ENCODE results near the gene DNASE2. TPM values are rescaled to one million over a fixed set of nuclear protein-coding genes. Genes with fewer than 3 reads are reported as not detected.

The DNASE2 gene
- total and polyA plus RNA-seq, 7 donors = 5.5 to 23.0 (median 9.7) TPM

GRCh38 chr19:12828494-12828893, 52.8 kb downstream of the DNASE2 start:
- DNase-seq (no peak), ATAC-seq (no peak)
- TF ChIP-seq CTCF (IDR thresholded peaks at IDR 0.05) = no peak
- no peaks in the 10 kb centered on the region for H3K4me1 ChIP-seq
- no peaks in the 10 kb centered on the region for H3K9me3 ChIP-seq
- peaks cover 0 to 92% (median 23%) of the 10 kb centered on the region in 3 donors for H3K27me3 ChIP-seq (ENCODE audit: insufficient read depth in 3 of 3, low read length in 2 of 3)
- H3K36me3 ChIP-seq (ENCODE audit: insufficient read depth in 1 of 2, low read depth in 1 of 2) = no peaks in the 10 kb centered on the region
- WGBS, 3 donors = 2 to 4% (median 4%) methylated on average over 23 of the region's 23 CpGs
- intact Hi-C loops (cut with DNase I) = no loop called here
- no peak overlapping the region for H3K4me3 ChIP-seq
- no peak overlapping the region for H3K27ac ChIP-seq

DNA sequence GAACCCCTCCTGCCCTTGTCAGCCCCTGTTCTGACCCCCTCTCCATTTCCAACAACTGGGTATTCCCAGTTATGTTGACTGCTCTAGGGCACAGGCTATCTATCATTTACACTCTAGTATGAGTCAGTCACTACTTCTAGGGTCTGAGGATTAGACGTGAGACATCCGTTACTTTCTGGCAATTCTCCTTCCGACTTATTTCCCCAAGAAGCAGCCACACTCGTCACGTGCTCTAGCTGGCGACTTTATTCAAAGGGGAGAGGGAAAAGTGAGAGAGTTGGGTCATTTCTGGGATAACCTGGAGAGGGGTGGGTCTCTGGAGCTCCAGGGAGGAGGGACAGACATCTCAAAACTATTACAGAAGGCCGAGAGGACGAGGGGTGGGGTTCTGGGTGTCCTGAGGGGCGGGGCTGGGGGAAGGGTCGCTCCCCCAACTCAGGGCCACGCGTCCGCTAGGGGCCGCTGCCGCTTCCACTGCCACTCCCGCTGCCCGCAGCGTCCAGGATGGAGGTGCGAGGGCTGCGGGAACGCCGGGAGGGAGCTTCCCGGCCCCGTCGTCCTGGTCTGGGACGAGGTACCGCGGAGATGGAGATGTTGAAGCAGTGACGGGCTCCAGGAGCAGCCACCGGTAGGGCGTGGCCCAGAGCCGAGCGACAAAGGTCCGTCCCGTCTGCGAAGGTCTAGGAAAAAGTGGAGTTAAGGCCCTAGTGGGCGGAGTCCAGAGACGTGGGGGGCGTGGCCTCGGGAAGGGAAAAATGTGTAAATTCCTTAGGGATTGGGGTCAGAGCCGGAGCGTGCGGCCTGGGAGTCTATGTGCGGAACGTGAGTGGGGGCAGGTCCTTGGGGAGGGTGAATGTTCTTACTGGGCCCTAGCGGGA, 55.8 kb downstream of the DNASE2 start:
- ATAC-seq = no peak
- peaks cover 0 to 62% (median 10%) of the 10 kb centered on the region in 3 donors for H3K27me3 ChIP-seq (ENCODE audit: insufficient read depth in 3 of 3, low read length in 2 of 3)
- intact Hi-C loops (cut with DNase I) = no loop called here
- H3K27ac ChIP-seq = no peak overlapping the region
- no peak for DNase-seq
- H3K4me1 ChIP-seq = no peaks in the 10 kb centered on the region
- H3K9me3 ChIP-seq = no peaks in the 10 kb centered on the region
- TF ChIP-seq CTCF (IDR thresholded peaks at IDR 0.05) = peak; percentile 18
- WGBS, 3 donors = 4 to 6% (median 5%) methylated on average over 46 of the region's 46 CpGs
- H3K4me3 ChIP-seq = no peak overlapping the region
- no peaks in the 10 kb centered on the region for H3K36me3 ChIP-seq (ENCODE audit: insufficient read depth in 1 of 2, low read depth in 1 of 2)

Other genes with a start within 250 kb of the DNASE2 start
- gene MAN2B1, start 214.7 kb downstream of the DNASE2 start, total RNA-seq = 10 to 100 TPM; 14.6 to 20.5 (median 16.2) TPM
- gene MAN2B1, start 214.7 kb downstream of the DNASE2 start, polyA plus RNA-seq = 10 to 100 TPM in 2 of 3 donors, 1 to 10 TPM in 1; 9.6 to 17.8 (median 14.1) TPM
- gene WDR83, start 214.6 kb downstream of the DNASE2 start, total RNA-seq = 1 to 10 TPM; 1.8 to 5.8 (median 3.7) TPM
- 1 to 10 TPM; 3.8 to 9.1 (median 5.8) TPM for gene WDR83, start 214.6 kb downstream of the DNASE2 start, polyA plus RNA-seq
- 10 to 100 TPM; 75.6 to 86.7 (median 82.9) TPM for gene DHPS, start 199.6 kb downstream of the DNASE2 start, total RNA-seq
- gene DHPS, start 199.6 kb downstream of the DNASE2 start, polyA plus RNA-seq = 10 to 100 TPM; 70.0 to 84.2 (median 83.8) TPM
- not detected for gene GNG14, start 193.5 kb downstream of the DNASE2 start, total RNA-seq
- gene GNG14, start 193.5 kb downstream of the DNASE2 start, polyA plus RNA-seq = not detected
- 1 to 10 TPM; 1.2 to 2.2 (median 1.6) TPM for gene FBXW9, start 184.8 kb downstream of the DNASE2 start, total RNA-seq
- 1 to 10 TPM; 4.1 to 9.2 (median 4.4) TPM for gene FBXW9, start 184.8 kb downstream of the DNASE2 start, polyA plus RNA-seq
- 10 to 100 TPM; 29.0 to 48.1 (median 37.3) TPM for gene TNPO2, start 157.5 kb downstream of the DNASE2 start, total RNA-seq
- gene TNPO2, start 157.5 kb downstream of the DNASE2 start, polyA plus RNA-seq = 10 to 100 TPM; 17.4 to 31.2 (median 28.6) TPM
- 100 to 1,000 TPM in 3 of 4 donors, 10 to 100 TPM in 1; 78.6 to 124 (median 108) TPM for gene TRIR, start 146.8 kb downstream of the DNASE2 start, total RNA-seq
- 100 to 1,000 TPM; 183 to 309 (median 187) TPM for gene TRIR, start 146.8 kb downstream of the DNASE2 start, polyA plus RNA-seq
- 10 to 100 TPM; 43.0 to 52.8 (median 51.0) TPM for gene GET3, start 144.0 kb downstream of the DNASE2 start, total RNA-seq
- 100 to 1,000 TPM in 1 of 3 donors, 10 to 100 TPM in 2; 75.6 to 135 (median 98.5) TPM for gene GET3, start 144.0 kb downstream of the DNASE2 start, polyA plus RNA-seq
- not detected for gene BEST2, start 129.7 kb downstream of the DNASE2 start, total RNA-seq
- under 1 TPM; 0.04 to 0.37 (median 0.08) TPM for gene BEST2, start 129.7 kb downstream of the DNASE2 start, polyA plus RNA-seq
- 10 to 100 TPM; 20.3 to 33.0 (median 23.8) TPM for gene HOOK2, start 105.9 kb downstream of the DNASE2 start, total RNA-seq
- 10 to 100 TPM; 11.3 to 21.7 (median 19.0) TPM for gene HOOK2, start 105.9 kb downstream of the DNASE2 start, polyA plus RNA-seq
- gene JUNB, start 90.0 kb downstream of the DNASE2 start, total RNA-seq = 100 to 1,000 TPM in 2 of 4 donors, 10 to 100 TPM in 2; 29.2 to 217 (median 73.6) TPM
- gene JUNB, start 90.0 kb downstream of the DNASE2 start, polyA plus RNA-seq = 100 to 1,000 TPM in 1 of 3 donors, 10 to 100 TPM in 2; 25.1 to 145 (median 31.9) TPM
- 100 to 1,000 TPM; 273 to 419 (median 370) TPM for gene PRDX2, start 79.6 kb downstream of the DNASE2 start, total RNA-seq
- 100 to 1,000 TPM; 329 to 535 (median 396) TPM for gene PRDX2, start 79.6 kb downstream of the DNASE2 start, polyA plus RNA-seq
- gene THSD8, start 79.4 kb downstream of the DNASE2 start, total RNA-seq = 1 to 10 TPM in 3 of 4 donors, under 1 TPM in 1; 0.92 to 3.2 (median 2.0) TPM
- gene THSD8, start 79.4 kb downstream of the DNASE2 start, polyA plus RNA-seq = 1 to 10 TPM; 1.9 to 2.5 (median 2.0) TPM
- 1 to 10 TPM; 2.4 to 5.0 (median 3.0) TPM for gene RNASEH2A, start 74.9 kb downstream of the DNASE2 start, total RNA-seq
- gene RNASEH2A, start 74.9 kb downstream of the DNASE2 start, polyA plus RNA-seq = 1 to 10 TPM; 3.6 to 9.0 (median 8.6) TPM
- gene RTBDN, start 46.9 kb downstream of the DNASE2 start, total RNA-seq = not detected
- gene RTBDN, start 46.9 kb downstream of the DNASE2 start, polyA plus RNA-seq = under 1 TPM in 1 of 3 donors, not detected in 2; 0.05 TPM
- not detected for gene MAST1, start 42.9 kb downstream of the DNASE2 start, total RNA-seq
- under 1 TPM; 0.09 to 0.13 (median 0.10) TPM for gene MAST1, start 42.9 kb downstream of the DNASE2 start, polyA plus RNA-seq
- gene KLF1, start 5.8 kb upstream of the DNASE2 start, total RNA-seq = under 1 TPM in 2 of 4 donors, not detected in 2; 0.34 to 0.37 TPM
- gene KLF1, start 5.8 kb upstream of the DNASE2 start, polyA plus RNA-seq = under 1 TPM in 1 of 3 donors, not detected in 2; 0.18 TPM
- 10 to 100 TPM; 18.9 to 45.2 (median 31.2) TPM for gene GCDH, start 9.7 kb upstream of the DNASE2 start, total RNA-seq
- gene GCDH, start 9.7 kb upstream of the DNASE2 start, polyA plus RNA-seq = 10 to 100 TPM; 21.1 to 28.8 (median 21.9) TPM
- gene SYCE2, start 37.8 kb upstream of the DNASE2 start, total RNA-seq = not detected
- gene SYCE2, start 37.8 kb upstream of the DNASE2 start, polyA plus RNA-seq = under 1 TPM in 1 of 3 donors, not detected in 2; 0.05 TPM
- gene FARSA, start 52.3 kb upstream of the DNASE2 start, total RNA-seq = 10 to 100 TPM; 45.9 to 65.1 (median 59.1) TPM
- 100 to 1,000 TPM in 1 of 3 donors, 10 to 100 TPM in 2; 61.6 to 161 (median 93.3) TPM for gene FARSA, start 52.3 kb upstream of the DNASE2 start, polyA plus RNA-seq
- gene CALR, start 57.2 kb upstream of the DNASE2 start, total RNA-seq = 100 to 1,000 TPM; 124 to 219 (median 175) TPM
- gene CALR, start 57.2 kb upstream of the DNASE2 start, polyA plus RNA-seq = 100 to 1,000 TPM; 134 to 273 (median 146) TPM
- gene RAD23A, start 64.4 kb upstream of the DNASE2 start, total RNA-seq = 100 to 1,000 TPM; 424 to 704 (median 500) TPM
- gene RAD23A, start 64.4 kb upstream of the DNASE2 start, polyA plus RNA-seq = 100 to 1,000 TPM; 403 to 801 (median 728) TPM
- gene GADD45GIP1, start 75.8 kb upstream of the DNASE2 start, total RNA-seq = 10 to 100 TPM; 22.4 to 35.6 (median 29.3) TPM
- gene GADD45GIP1, start 75.8 kb upstream of the DNASE2 start, polyA plus RNA-seq = 100 to 1,000 TPM in 1 of 3 donors, 10 to 100 TPM in 2; 50.6 to 119 (median 62.5) TPM
- gene DAND5, start 88.1 kb upstream of the DNASE2 start, total RNA-seq = under 1 TPM in 1 of 4 donors, not detected in 3; 0.26 TPM
- gene DAND5, start 88.1 kb upstream of the DNASE2 start, polyA plus RNA-seq = not detected
- 100 to 1,000 TPM; 220 to 347 (median 268) TPM for gene NFIX, start 114.0 kb upstream of the DNASE2 start, total RNA-seq
- gene NFIX, start 114.0 kb upstream of the DNASE2 start, polyA plus RNA-seq = 100 to 1,000 TPM in 1 of 3 donors, 10 to 100 TPM in 2; 22.2 to 158 (median 43.8) TPM
- 1 to 10 TPM; 2.1 to 4.6 (median 3.2) TPM for gene LYL1, start 221.4 kb upstream of the DNASE2 start, total RNA-seq
- 1 to 10 TPM; 1.1 to 3.4 (median 1.1) TPM for gene LYL1, start 221.4 kb upstream of the DNASE2 start, polyA plus RNA-seq
- 10 to 100 TPM; 31.6 to 45.3 (median 35.1) TPM for gene TRMT1, start 235.3 kb upstream of the DNASE2 start, total RNA-seq
- 10 to 100 TPM; 42.3 to 87.1 (median 45.4) TPM for gene TRMT1, start 235.3 kb upstream of the DNASE2 start, polyA plus RNA-seq
- 10 to 100 TPM; 32.1 to 48.9 (median 37.9) TPM for gene NACC1, start 236.8 kb upstream of the DNASE2 start, total RNA-seq
- gene NACC1, start 236.8 kb upstream of the DNASE2 start, polyA plus RNA-seq = 10 to 100 TPM; 11.9 to 63.4 (median 45.8) TPM